ENCODE measurements around the gene ZNF300.
"Not testable (repeated sequence)": the region's sequence is repeated elsewhere in the genome, so short reads cannot be mapped to it uniquely, and the experiment has no call there.

ZNF300 gene

DNA sequence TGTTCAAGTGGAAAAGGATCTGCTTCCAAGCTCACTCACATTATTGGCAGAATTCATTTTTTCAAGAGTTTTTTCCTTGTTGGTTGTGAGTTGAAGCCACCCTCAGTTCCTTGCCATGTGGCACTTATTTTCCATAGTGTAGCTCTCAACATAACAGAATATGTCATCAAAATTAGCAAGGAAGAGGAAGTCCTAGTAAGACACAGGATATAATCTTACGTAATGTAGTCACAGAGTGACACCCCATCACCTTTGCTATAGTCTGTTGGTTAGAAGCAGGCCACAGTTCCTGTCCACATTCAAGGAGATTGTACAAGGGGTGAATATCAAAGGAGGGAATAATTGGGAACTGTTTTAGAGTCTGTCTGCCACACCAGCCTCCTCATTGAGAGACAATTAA is 42.7 kb downstream of the ZNF300 start:
- CTCF ChIA-PET: no interaction called here

DNA sequence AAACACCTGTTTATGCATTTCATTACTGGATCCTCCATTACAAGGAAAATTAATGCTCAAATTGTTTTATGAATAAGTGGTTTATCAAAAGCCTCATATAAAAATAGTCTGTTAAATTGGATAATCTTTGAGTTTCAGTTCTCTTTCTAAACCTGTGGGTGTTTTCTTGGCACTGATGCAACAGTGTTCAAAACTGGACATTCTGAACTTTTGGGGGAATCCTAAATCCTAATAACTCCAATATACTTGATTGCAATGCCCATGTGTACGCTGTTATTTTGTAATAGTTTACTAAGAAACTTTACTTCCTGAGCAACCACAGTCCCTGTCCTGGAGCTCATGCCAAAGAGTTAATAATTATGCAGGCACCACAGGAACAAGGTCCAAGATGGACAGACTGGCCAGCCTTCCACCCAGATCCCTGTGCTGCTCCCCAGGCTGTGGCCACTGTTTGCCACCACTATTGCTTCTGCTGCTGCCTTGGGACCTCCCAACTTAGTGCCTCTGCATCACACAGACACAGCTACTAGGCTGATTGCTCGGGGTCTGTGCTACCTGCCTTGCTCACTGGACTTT is 44.4 kb downstream of the ZNF300 start:
- ChIA-PET POLR2A (ENCODE audit: low non-redundant PET) (no interaction called here), CTCF (no interaction called here)
- no peak for DNase-seq (ENCODE audit: low spot score)
- no peak overlapping the region for H3K27ac ChIP-seq
- TF ChIP-seq, protein P1, sequence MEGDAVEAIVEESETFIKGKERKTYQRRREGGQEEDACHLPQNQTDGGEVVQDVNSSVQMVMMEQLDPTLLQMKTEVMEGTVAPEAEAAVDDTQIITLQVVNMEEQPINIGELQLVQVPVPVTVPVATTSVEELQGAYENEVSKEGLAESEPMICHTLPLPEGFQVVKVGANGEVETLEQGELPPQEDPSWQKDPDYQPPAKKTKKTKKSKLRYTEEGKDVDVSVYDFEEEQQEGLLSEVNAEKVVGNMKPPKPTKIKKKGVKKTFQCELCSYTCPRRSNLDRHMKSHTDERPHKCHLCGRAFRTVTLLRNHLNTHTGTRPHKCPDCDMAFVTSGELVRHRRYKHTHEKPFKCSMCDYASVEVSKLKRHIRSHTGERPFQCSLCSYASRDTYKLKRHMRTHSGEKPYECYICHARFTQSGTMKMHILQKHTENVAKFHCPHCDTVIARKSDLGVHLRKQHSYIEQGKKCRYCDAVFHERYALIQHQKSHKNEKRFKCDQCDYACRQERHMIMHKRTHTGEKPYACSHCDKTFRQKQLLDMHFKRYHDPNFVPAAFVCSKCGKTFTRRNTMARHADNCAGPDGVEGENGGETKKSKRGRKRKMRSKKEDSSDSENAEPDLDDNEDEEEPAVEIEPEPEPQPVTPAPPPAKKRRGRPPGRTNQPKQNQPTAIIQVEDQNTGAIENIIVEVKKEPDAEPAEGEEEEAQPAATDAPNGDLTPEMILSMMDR (conservative IDR thresholded peaks at IDR 0.05; ENCODE audit: low read depth): no peak

More for the DNA sequence above, 42.7 kb downstream of the ZNF300 start:
- H3K27ac ChIP-seq: no peak overlapping the region
- DNase-seq (ENCODE audit: low spot score): no peak
- POLR2A ChIA-PET (ENCODE audit: low non-redundant PET): no interaction called here
- TF ChIP-seq, protein P1 (conservative IDR thresholded peaks at IDR 0.05; ENCODE audit: low read depth): no peak

DNA sequence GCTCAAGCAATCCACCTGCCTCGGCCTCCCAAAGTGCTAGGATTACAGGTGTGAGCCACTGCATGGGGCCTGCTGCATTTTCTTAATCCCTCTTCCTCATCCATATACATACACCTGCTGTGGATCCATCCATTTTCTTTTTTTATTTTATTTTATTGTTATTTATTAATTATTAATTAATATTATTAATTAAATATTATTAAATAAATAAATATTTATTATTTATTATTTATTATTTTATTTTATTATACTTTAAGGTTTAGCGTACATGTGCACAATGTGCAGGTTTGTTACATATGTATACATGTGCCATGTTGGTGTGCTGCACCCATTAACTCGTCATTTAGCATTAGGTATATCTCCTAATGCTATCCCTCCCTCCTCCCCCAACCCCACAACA is 48.1 kb downstream of the ZNF300 start:
- H3K27ac ChIP-seq; CTCF ChIA-PET; DNase-seq (ENCODE audit: low spot score); POLR2A ChIA-PET (ENCODE audit: low non-redundant PET): not testable (repeated sequence)

DNA sequence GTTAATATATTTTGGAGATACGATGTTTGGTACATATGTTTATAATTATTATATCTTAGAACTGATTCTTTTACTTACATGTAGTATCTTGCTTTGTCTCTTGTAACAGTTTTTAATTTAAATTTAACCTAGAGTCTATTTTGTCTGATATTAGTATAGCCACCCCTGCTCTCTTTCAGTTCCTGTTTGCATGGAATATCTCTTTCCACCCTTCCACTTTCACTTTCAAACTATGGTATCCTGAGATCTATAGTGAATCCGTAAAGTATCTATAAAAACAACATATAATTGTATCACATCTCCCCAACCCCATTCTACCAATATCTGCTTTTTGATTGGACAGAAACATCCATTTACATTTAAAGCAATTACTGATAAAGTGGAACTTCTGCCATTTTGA is 51.2 kb downstream of the ZNF300 start:
- DNase-seq (ENCODE audit: low spot score): no peak
- POLR2A ChIA-PET (ENCODE audit: low non-redundant PET): no interaction called here
- H3K27ac ChIP-seq: no peak overlapping the region
- CTCF ChIA-PET: no interaction called here
- TF ChIP-seq, protein P1 (conservative IDR thresholded peaks at IDR 0.05; ENCODE audit: low read depth): no peak

DNA sequence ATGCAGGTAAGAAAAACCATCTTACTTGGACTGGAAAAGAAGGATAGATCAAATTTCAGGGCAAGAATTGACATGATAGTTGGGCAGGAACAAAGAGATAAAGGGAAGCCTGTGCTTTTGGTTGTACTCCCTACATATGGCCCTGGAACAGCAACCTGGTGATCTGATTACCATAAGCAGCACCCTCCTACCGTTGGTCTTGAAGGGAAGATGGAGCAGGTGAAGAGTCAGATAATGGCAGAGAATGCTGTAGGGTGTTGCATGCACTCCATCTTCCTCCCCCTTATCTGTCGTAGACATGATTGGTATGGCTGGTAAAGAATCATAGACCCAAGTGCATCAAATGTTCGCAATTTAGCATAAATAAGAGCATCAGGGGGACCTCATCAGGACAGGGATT is 53.7 kb downstream of the ZNF300 start:
- TF ChIP-seq, protein P1 (conservative IDR thresholded peaks at IDR 0.05; ENCODE audit: low read depth): no peak
- CTCF ChIA-PET: interaction anchor here (0.6 kb wide), 2 partner anchors 288 to 291 kb away, joined by 3 to 4 read pairs; no protein-coding TSS in a partner anchor
- no peak overlapping the region for H3K27ac ChIP-seq
- POLR2A ChIA-PET (ENCODE audit: low non-redundant PET): no interaction called here
- no peak for DNase-seq (ENCODE audit: low spot score)

DNA sequence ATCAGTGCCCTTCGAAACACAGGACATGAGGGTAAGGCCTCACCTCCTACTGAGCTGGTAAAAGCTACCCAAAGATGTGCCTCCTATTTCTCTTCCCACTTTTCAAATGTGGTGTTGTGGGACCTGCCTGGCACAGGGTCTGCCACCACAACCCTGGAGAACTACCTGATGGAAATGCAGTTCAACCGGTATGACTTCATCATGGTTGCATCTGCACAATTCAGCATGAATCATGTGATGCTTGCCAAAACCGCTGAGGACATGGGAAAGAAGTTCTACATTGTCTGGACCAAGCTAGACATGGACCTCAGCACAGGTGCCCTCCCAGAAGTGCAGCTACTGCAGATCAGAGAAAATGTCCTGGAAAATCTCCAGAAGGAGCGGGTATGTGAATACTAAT is 56.5 kb downstream of the ZNF300 start:
- H3K27ac ChIP-seq: no peak overlapping the region
- ChIA-PET POLR2A (ENCODE audit: low non-redundant PET) (no interaction called here), CTCF (interaction anchor here (1.2 to 2.1 kb wide), 2 partner anchors 59 to 289 kb away, joined by 4 to 11 read pairs; no protein-coding TSS in a partner anchor)
- DNase-seq (ENCODE audit: low spot score): no peak
- TF ChIP-seq, protein P1 (conservative IDR thresholded peaks at IDR 0.05; ENCODE audit: low read depth): no peak

DNA sequence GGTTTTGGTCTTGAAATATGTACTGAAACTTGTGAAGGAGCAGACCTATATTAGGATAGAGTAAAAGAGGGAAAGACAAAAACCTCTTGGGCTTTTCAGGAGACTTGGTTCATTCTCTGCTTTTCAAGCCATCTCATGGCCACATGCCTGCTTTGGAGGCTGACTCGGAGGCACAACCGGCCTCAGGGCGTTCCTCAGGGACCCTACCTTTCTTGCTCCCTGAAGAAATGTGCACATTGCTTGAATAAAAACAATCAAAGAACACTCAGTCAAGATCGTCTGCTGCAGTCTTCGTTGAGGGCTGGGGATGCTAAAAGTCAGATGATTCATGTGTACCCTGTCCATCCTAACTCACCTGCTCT is 57.5 kb downstream of the ZNF300 start:
- POLR2A ChIA-PET (ENCODE audit: low non-redundant PET): interaction anchor here (0.7 kb wide), 1 partner anchor 405 kb away, joined by 3 read pairs; the partner anchor contains the start of gene GM2A
- DNase-seq (ENCODE audit: low spot score): no peak
- CTCF ChIA-PET: interaction anchor here (0.6 to 2.4 kb wide), 16 partner anchors 22 to 288 kb away, joined by 3 to 26 read pairs (median 4); partner anchors contain the start of gene RBM22
- TF ChIP-seq, protein P1 (conservative IDR thresholded peaks at IDR 0.05; ENCODE audit: low read depth): peak; percentile 57
- no peak overlapping the region for H3K27ac ChIP-seq
